ENCODE data around the gene ZNF500. TPM values are rescaled to one million over a fixed set of nuclear protein-coding genes. Genes with fewer than 3 reads are reported as not detected.

The ZNF500 gene
- total and polyA plus RNA-seq, 2 donors (not counting 1 experiment from before 2014, with no cell fraction given): 12.0 to 26.5 TPM

DNA sequence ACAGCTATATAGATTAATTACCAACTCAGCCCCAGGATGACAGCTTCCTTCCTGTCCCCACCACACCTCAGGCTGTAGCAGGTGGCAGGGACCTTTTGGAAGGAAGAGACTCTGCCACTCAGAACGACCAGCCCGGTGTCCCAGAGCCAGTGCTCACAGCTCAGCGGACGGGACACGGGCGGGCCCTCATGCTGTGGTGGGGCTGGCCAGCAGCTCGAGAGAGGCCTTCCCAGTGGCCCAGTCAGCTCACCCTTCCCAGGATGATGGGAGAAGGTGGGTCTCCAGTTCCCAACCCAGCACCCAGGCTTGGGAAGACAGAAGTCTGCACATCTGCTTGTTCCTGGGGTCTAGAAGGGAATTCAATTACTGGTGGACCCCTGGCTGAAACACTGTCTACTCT, 63.1 kb downstream of the ZNF500 start:
- TF ChIP-seq EZH2 (IDR thresholded peaks at IDR 0.05; ENCODE audit: borderline replicate concordance, insufficient read depth, low read depth, low read length, poor library complexity, severe bottlenecking): no peak
- no peak for TF ChIP-seq CTCF (IDR thresholded peaks at IDR 0.05)
- CTCF ChIA-PET: interaction anchor here (0.7 kb wide), 1 partner anchor 393 kb away, joined by 3 read pairs; no protein-coding TSS in a partner anchor
- no peaks in the 10 kb centered on the region for H3K27me3 Mint-ChIP-seq
- POLR2A ChIA-PET: interaction anchor here (0.6 kb wide), 1 partner anchor 352 kb away, joined by 6 read pairs; no protein-coding TSS in a partner anchor
- intact Hi-C loops (cut with micrococcal nuclease): no loop called here
- WGBS (ENCODE audit: insufficient coverage): 38% methylated on average over 6 of the region's 7 CpGs
- H3K27ac Mint-ChIP-seq: no peak overlapping the region
- DNase-seq: no peak
- no peaks in the 10 kb centered on the region for H3K4me1 Mint-ChIP-seq
- Histone ChIP-seq H3K9me3 (ENCODE audit: control extremely low read depth in 1 of 3, control insufficient read depth in 2 of 3, insufficient read depth in 1 of 3, low read length in 2 of 3) (no peaks in the 10 kb centered on the region), H2AFZ (ENCODE audit: insufficient read depth, low read depth, low read length, poor library complexity, severe bottlenecking) (no peak overlapping the region), H3K4me2 (replicated peaks; ENCODE audit: low read depth, low read length, poor library complexity, severe bottlenecking) (no peak overlapping the region), H3K79me2 (ENCODE audit: control insufficient read depth, insufficient read depth, low read length) (no peaks in the 10 kb centered on the region), H3K4me1 (ENCODE audit: control insufficient read depth in 2 of 2, insufficient read depth in 2 of 2, low read length in 2 of 2) (no peaks in the 10 kb centered on the region), H4K20me1 (ENCODE audit: control insufficient read depth, insufficient read depth, low read length, poor library complexity, severe bottlenecking) (no peaks in the 10 kb centered on the region), H3K27me3 (replicated peaks in 1 of 4; ENCODE audit: control extremely low read depth in 1 of 4, control insufficient read depth in 3 of 4, insufficient read depth in 4 of 4, low read length in 3 of 4) (no peaks in the 10 kb centered on the region), H3K27ac (ENCODE audit: low read length in 2 of 2) (no peak overlapping the region), H3K4me3 (ENCODE audit: control extremely low read depth in 1 of 5, extremely low read depth in 1 of 5, insufficient read depth in 1 of 5, low read depth in 2 of 5, low read length in 4 of 5) (no peak overlapping the region), H3K36me3 (replicated peaks in 1 of 2; ENCODE audit: control extremely low read depth in 1 of 2, control insufficient read depth in 1 of 2, extremely low read depth in 1 of 2, insufficient read depth in 2 of 2, low read length in 1 of 2) (peaks cover 2 to 40% of the 10 kb centered on the region in 2 experiments), H3K9ac (ENCODE audit: low read length) (no peak overlapping the region)
- H3K9me3 Mint-ChIP-seq (ENCODE audit: insufficient read depth): no peaks in the 10 kb centered on the region
- ATAC-seq (ENCODE audit: low read depth): no peak
- no peak overlapping the region for H3K4me3 Mint-ChIP-seq

GRCh38 chr16:4702466-4702808, 64.5 kb downstream of the ZNF500 start:
- 100% methylated on average over 1 of the region's 7 CpGs for WGBS (ENCODE audit: insufficient coverage)
- DNase-seq (no peak), ATAC-seq (ENCODE audit: low read depth) (no peak)
- Histone ChIP-seq H2AFZ (ENCODE audit: insufficient read depth, low read depth, low read length, poor library complexity, severe bottlenecking) (no peak overlapping the region), H4K20me1 (ENCODE audit: control insufficient read depth, insufficient read depth, low read length, poor library complexity, severe bottlenecking) (no peaks in the 10 kb centered on the region), H3K4me3 (ENCODE audit: control extremely low read depth in 1 of 5, extremely low read depth in 1 of 5, insufficient read depth in 1 of 5, low read depth in 2 of 5, low read length in 4 of 5) (no peak overlapping the region), H3K4me1 (ENCODE audit: control insufficient read depth in 2 of 2, insufficient read depth in 2 of 2, low read length in 2 of 2) (no peaks in the 10 kb centered on the region), H3K27me3 (replicated peaks in 1 of 4; ENCODE audit: control extremely low read depth in 1 of 4, control insufficient read depth in 3 of 4, insufficient read depth in 4 of 4, low read length in 3 of 4) (no peaks in the 10 kb centered on the region), H3K36me3 (replicated peaks in 1 of 2; ENCODE audit: control extremely low read depth in 1 of 2, control insufficient read depth in 1 of 2, extremely low read depth in 1 of 2, insufficient read depth in 2 of 2, low read length in 1 of 2) (peaks cover 2 to 47% of the 10 kb centered on the region in 2 experiments), H3K4me2 (replicated peaks; ENCODE audit: low read depth, low read length, poor library complexity, severe bottlenecking) (no peak overlapping the region), H3K27ac (ENCODE audit: low read length in 2 of 2) (no peak overlapping the region), H3K79me2 (ENCODE audit: control insufficient read depth, insufficient read depth, low read length) (no peaks in the 10 kb centered on the region), H3K9ac (ENCODE audit: low read length) (no peak overlapping the region), H3K9me3 (ENCODE audit: control extremely low read depth in 1 of 3, control insufficient read depth in 2 of 3, insufficient read depth in 1 of 3, low read length in 2 of 3) (no peaks in the 10 kb centered on the region)
- TF ChIP-seq CTCF (IDR thresholded peaks at IDR 0.05) (no peak), EZH2 (IDR thresholded peaks at IDR 0.05; ENCODE audit: borderline replicate concordance, insufficient read depth, low read depth, low read length, poor library complexity, severe bottlenecking) (no peak)
- intact Hi-C loops (cut with micrococcal nuclease): no loop called here
- Mint-ChIP-seq H3K9me3 (ENCODE audit: insufficient read depth) (no peaks in the 10 kb centered on the region), H3K4me1 (no peaks in the 10 kb centered on the region), H3K4me3 (no peak overlapping the region), H3K27ac (no peak overlapping the region), H3K27me3 (no peaks in the 10 kb centered on the region)
- POLR2A ChIA-PET: no interaction called here
- CTCF ChIA-PET: interaction anchor here (0.7 kb wide), 1 partner anchor 100 kb away, joined by 3 read pairs; the partner anchor contains the start of gene ROGDI

Data from B cell (primary cell).